Mammary epithelial cell (primary cell): ENCODE results near the gene EEF1E1.

Experiments used
- EZH2 ChIP-seq: IDR thresholded peaks from 2 replicates; pipeline ENCODE4 v1.6.1; 2012; ENCODE audit warnings: low read length, inconsistent platforms, borderline replicate concordance
- TF ChIP-seq, protein P1 (sequence below), 2 donors: IDR thresholded peaks in 1 of 2; conservative IDR thresholded peaks in 1 of 2; 2 replicates each; pipeline ENCODE4 v1.5.1; 2011 to 2012; ENCODE audit warnings: inconsistent platforms in 2 of 2, low read length in 2 of 2, mild to moderate bottlenecking in 2 of 2, control low read depth in 1 of 2, low read depth in 1 of 2; ENCODE audit not compliant: insufficient read depth in 1 of 2; ENCODE audit errors: extremely low read depth in 1 of 2

DNA sequence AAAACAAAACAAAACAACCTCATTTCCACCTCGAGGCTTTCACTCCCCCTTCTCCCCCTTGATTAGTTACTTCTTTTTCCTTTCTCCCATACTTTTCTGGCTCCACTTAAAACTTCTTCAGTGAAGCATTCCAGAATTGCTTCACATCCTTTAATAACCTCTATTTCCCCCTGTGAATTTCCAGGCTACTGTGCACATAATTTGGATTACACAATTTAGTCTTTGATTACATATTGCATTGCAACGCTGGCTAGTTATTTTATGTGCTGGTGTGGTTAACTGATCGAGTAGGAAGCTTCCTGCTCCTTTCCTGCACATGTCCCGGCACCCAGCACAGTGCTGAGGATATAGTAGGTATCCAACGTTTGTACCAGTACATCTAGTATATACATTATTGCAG, 28.1 kb upstream of the EEF1E1 start:
- TF ChIP-seq, protein P1, sequence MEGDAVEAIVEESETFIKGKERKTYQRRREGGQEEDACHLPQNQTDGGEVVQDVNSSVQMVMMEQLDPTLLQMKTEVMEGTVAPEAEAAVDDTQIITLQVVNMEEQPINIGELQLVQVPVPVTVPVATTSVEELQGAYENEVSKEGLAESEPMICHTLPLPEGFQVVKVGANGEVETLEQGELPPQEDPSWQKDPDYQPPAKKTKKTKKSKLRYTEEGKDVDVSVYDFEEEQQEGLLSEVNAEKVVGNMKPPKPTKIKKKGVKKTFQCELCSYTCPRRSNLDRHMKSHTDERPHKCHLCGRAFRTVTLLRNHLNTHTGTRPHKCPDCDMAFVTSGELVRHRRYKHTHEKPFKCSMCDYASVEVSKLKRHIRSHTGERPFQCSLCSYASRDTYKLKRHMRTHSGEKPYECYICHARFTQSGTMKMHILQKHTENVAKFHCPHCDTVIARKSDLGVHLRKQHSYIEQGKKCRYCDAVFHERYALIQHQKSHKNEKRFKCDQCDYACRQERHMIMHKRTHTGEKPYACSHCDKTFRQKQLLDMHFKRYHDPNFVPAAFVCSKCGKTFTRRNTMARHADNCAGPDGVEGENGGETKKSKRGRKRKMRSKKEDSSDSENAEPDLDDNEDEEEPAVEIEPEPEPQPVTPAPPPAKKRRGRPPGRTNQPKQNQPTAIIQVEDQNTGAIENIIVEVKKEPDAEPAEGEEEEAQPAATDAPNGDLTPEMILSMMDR (conservative IDR thresholded peaks at IDR 0.05 in 1 of 2, IDR thresholded peaks at IDR 0.05 in 1 of 2; ENCODE audit: extremely low read depth in 1 of 2, insufficient read depth in 1 of 2, low read depth in 1 of 2, low read length in 2 of 2), result no peak
- TF ChIP-seq EZH2, result no peak
